Fibroblast of peridontal ligament (primary cell): ENCODE results near the gene ELMO1.

Source experiments
- DNase-seq: peaks from one replicate; pipeline ENCODE4 v3.0.0-alpha.2; 2010; ENCODE audit errors: extremely low read depth

The ELMO1 gene

DNA sequence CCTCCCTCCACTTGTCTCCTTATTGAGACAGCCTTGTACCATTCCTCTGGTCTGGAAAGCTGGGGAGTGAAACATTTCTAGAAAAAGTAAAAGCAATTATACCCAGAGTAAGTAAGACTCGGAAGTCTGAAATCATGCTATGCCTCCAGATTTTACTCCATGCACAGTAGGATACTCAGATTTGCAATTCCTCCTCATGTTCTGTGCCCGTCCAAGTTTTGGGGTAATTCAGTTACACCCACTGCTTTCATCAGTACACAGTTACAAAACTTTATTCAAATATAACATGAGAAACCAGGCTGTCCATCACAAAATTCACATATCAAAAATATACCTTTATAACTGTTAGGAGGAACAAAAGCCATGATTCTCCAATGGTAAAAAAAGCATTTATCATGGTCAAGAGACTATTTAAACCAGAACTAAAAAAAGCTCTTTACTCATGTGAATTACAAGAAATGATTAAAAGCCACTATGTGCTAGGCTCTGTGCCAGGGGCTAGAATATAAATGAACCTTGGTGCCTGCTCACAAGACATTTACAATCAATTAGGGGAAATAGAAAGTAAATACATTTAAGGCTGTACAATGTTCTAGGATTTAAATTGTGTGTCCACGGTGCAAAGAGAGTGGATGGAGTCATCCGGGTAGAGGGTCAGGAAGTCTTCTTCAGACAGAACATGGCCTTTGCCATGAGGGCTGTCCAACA is 320.2 kb downstream of the ELMO1 start:
- DNase-seq = no peak

DNA sequence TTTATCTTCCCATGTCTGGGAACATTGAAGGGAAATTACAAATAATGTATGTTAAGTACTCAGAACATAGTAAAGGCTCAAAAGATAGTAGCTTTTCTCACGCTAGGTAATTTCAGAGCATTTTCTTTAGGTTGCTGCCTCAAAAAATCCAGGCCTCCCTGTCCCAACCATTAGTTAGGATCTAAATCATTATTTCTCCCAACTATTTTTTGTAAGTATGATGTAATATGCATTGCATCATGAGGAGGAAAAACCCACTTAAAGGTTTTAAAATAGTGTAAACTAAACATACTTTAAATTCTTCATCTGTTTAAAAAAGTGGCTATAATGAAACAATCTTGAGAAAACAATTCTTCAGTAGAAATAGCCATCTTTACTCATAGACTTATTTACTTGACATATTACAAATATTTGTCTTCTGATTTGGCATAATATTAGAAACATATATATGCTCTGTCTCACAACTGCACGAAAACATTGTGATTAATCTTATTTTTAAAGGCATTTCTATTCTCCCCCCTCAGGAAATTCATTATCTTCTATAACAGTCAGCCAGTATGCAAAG is 329.3 kb downstream of the ELMO1 start:
- DNase-seq = peak; percentile 5

DNA sequence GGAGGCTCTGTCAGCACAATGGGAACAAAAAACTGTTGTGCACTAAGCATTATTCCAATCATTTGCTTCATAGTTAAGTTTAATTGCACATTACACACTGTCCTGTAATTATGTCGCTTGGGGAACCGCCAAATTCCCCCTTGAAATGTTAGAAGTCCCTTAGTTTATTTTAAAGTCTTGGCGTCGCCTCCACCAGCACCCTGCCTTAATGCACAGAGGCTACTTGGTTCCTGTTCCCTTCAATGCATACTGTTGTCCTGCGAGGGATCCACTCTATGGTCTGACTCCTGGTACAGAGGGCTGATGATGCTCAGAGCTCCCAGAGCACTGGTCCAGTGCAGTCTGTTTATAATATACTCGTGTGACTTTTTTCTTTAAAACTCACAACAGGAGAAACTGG is 330.7 kb downstream of the ELMO1 start:
- DNase-seq = no peak

DNA sequence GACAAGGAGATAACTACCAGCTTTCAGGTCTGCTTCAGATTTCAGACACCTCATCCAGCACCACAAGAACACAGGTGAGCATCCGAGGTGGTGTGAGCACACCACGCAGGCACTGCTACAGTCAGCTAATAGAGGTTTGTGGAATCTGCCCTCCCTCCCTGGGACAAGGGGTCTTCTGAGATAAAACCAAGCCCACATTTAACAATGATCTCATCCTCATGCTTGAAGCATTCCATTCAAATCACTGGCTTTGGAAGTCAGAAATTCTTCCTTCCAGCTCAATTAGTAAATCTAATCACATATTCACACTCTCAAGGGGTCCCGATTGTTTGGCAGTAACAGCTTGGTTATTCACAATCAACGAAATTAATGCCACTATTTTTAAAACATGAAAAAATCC is 331.4 kb downstream of the ELMO1 start:
- no peak for DNase-seq

DNA sequence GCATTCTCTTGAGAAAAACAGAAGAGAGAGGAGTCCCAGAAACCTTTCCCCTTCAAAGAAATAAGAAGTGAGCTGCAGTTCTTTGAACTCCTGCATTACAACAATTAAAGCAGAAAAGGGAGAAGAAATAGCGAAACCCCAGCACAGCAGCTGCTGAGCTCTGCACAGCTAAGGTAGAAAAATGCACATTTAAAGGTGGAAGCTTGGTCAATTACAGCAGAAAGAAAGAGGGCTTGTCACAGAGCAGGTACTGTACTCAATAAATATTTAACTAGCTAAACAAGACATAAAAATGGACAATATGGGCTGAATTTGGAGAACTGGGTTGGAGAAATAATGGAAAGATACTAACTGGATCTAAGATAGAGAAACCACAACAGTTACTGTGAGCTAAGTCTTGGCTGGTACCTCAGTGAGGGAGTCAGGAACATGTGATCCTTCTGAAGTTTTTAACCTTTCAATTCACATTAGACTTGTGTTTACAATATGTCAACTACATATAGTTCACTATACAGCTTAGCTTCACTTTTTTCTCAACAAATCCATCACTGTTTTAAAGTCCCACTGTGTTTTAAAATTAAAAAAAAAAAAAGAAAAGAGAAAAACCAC is 332.5 kb downstream of the ELMO1 start:
- DNase-seq = no peak

DNA sequence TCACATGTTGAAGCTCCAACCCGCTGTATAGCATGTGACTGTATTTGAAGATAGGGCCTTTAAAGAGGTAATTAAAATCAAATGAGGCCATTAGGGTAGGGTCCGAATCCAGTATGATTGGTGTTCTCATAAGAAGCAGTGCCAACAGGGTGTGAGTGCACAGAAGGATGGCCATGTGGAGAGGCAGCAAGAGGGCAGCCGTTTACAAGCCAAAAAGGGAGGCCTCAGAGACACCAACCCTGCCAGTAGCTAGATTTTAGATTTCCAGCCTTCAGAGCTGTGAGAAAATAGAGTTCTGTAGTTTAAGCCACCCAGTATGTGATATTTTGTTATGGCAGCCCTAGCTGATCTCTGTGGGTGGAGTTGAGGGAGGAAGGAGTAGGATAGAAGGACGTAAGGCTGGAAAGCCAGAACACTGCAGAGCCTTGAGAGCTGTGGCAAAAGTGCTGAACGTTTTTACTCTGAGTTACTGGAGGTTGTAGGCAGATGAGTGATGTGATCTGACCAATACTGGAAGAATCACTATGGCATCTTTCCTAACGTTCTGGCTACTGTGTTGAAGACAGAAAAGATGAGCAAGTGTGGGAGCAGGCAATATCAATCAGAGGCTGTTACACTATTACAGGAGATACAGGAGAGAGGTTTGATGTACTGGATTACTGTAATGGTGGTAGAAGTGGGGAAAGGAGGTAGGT is 334.9 kb downstream of the ELMO1 start:
- DNase-seq = no peak

- no peak for DNase-seq
These were observed 335.8 kb downstream of the ELMO1 start for GRCh38 chr7:37112876-37113275.

GRCh38 chr7:37112218-37112617 is 336.4 kb downstream of the ELMO1 start:
- DNase-seq = no peak

GRCh38 chr7:37111459-37111858 is 337.2 kb downstream of the ELMO1 start:
- no peak for DNase-seq

DNA sequence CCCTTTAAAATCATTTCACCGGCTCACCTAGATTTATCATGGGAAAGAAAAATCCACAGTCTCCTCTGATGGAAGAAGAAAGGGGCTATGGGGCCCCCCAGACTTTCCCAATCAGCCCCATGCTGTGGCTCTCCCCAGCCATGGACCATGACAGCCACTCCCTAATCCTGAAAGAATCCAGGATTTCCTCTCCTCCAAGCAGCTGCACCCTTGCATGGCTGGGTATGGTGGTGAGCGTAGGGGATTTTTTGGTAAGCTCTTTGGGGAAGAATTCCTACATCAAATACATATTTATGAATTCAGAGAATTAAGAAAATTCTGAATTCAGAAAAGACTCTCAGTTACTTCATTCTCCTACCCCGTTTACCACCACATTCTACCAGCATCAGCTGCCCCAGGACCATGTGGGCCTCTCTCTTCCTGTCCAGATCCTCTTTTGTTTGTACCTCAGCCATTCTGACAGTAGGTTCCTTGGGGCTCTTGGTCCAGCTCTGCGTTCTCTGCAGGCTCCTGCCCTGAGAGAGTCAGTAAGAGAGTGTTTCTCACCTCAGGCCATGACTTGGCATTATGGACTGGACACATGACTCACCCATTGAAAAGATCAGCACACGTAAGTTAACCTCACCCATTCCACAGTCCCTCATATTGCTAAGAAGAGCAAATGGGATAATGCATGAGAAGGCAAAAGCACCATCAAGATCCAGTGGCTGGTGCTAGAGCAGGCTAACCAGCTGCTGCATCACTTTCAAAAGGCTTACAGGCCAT is 337.8 kb downstream of the ELMO1 start:
- DNase-seq = no peak

DNA sequence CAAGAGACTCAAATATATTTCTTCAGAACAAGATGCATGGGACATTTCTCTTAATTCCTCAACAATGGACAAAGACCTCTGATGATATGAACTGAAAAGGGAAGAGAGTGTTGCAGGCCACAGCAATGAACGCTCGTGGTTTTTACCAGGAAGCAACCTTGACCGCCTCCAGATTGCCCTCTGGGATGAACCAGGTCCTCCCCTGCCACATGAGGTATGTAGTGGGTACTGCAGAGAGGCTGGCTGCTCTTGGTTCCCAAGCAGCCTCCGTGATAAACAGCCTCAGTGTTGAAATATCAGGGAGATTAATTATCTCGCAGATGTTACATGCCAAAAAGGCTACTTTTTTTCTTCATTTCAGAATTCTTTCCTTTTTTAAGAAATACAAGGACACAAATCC is 338.8 kb downstream of the ELMO1 start:
- DNase-seq = no peak

DNA sequence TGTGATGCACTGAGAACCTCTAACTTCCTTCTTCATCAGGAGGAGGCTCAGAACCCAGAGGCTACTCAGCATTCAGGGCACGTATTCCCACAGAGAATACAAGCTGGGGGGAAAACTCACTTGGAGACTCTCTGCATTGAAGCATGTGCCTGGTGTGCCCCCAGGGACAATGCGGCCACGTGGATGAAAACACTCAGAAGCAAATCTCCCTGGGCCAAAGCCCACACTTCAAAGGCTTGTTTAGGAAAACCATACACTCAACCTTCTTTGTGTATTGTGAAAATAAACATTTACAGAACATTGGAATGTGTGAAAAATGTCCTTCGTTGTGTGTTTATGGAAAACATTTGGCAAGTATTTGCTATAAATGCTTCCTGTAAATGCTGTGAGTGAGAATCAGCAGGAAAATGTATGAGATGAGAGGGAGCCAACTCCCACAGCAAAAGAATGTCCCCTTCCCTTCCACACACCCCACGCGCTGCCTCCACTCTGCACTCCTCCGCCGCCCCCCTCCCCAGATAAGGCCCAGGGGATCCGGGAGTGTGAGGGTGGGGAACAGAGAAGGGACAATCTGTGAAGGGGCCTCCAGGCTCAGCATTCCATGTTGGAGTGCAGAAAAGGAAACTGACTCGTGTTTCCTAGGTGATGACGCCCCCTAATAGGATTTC is 339.5 kb downstream of the ELMO1 start:
- DNase-seq = peak; percentile 7

DNA sequence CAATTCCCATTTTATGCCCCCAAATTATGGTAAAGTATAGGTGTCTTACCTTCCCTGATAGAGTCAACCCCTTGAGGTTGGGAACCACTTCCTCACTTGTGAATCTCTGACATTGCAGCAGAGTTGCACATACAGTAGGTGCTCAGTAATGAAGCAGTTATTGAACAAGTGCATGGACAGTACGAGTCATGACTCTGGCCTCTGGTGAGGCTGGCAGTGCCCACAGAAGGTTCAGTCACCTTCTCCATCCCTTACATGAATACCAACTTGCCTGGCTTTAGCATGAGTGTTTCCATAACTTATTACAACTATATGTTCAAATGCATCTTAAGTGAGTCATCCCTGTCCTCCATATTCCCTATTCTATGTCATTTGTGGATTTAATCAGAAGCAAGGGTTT is 340.0 kb downstream of the ELMO1 start:
- DNase-seq = no peak

GRCh38 chr7:37107047-37107750 is 341.5 kb downstream of the ELMO1 start:
- DNase-seq = no peak

- no peak for DNase-seq
These were observed 342.9 kb downstream of the ELMO1 start for GRCh38 chr7:37105762-37106161.

DNA sequence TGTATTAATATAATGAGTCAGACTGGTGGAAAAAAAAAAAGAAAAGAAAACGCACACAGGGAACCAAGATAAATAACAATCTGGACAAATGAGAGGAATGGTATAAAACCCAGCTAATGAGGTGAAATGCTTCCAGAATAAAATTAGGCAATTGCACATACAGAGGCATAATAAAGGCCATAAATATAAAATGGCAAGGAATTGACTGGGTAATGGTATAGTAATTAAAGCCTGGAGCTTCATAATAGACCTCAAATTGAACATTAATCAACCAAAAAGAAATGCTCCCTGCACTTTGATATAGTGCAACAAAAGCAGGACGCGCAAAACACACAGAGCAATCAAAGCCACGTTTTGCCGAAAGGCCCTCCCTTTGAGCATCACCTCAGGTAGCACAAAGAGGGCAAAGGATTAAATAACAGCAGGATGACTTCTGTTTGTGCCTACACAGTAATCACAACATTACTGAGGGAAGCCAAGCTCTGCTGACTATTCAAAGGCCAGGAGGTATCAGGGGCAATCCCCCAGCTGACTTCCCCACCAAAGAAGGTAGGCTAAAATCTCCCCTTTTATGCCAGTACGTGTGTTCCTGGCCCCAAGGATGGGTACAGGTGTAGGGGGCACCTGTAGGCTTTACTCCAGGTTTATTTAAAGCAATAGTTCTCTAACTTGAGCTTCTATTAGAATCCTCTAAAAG is 343.7 kb downstream of the ELMO1 start:
- DNase-seq = no peak

DNA sequence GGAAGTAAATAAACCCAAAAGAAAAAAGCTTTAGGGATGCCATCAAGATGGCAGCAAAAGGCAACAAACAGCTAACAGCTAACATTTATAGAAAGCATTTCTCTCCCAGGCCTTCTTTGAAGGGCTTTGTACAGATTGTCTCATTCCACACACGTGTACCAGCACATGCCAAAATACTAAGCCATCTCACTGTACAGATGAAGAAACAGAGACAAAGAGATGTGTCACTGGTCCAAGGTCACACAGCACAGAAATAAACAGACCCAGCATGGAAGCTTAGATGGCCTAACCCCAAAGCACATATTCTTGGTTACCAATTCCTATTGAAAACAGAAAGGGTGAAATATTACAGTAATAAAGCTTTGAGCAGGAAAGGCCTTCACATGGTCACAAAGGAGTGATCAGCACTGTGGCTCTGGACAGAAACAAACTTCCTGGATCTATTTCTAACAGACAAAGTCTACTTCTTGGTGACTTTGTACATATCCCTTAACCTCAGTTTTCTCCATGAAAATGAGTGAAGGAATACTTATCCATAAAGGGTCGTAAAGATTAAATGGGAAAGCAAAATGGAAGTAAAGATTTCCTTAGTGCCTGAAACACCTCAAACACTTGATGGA is 346.0 kb downstream of the ELMO1 start:
- DNase-seq = no peak

DNA sequence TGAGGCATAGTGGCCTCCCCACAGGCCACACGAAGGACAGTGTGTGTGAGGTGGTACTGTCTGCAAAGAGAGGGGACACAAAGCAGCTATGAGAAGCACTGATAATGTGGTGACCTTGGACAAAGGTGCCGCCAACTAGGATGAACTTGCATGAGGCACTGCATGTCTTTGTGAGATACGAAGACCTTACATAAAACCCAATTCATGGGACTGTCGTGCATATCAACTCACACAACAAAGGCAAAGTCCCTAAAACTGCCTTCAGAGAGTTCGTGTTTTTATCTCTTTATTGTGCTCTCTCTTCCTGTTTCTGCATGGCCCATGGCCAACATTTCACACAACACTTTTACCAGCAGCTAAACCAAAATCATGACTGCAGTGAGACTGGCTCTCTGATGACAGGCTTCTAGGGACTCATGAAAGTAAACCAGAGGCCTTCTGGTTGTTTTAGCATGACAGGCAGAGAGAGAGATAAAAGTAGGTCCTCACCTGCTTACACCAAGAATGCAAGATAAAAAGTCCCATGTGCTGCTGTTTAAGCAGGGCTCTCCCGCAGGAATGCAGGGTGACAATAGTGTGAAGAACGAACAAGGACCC is 347.8 kb downstream of the ELMO1 start:
- DNase-seq = no peak

- no peak for DNase-seq
These were observed 349.9 kb downstream of the ELMO1 start for GRCh38 chr7:37098762-37099161.
